ENCODE results near the gene ERGIC1.
"Not testable (repeated sequence)": the region's sequence is repeated elsewhere in the genome, so short reads cannot be mapped to it uniquely, and the experiment has no call there.

Gene ERGIC1

GRCh38 chr5:172848419-172848818 lies 14.4 kb downstream of the ERGIC1 start:
- H3K4me3 ChIP-seq (ENCODE audit: low read depth, low read length) = no peak overlapping the region
- no peak overlapping the region for H3K9ac ChIP-seq
- no peak overlapping the region for H3K4me2 ChIP-seq (ENCODE audit: low read length)
- no peak overlapping the region for H2AFZ ChIP-seq
- H3K36me3 ChIP-seq (ENCODE audit: control insufficient read depth, insufficient read depth, low read length) = no peaks in the 10 kb centered on the region
- no peak for TF ChIP-seq CTCF (IDR thresholded peaks at IDR 0.05)
- peaks cover 47% of the 10 kb centered on the region for H3K79me2 ChIP-seq
- no peak overlapping the region for H3K27ac ChIP-seq
- no peaks in the 10 kb centered on the region for H3K27me3 ChIP-seq (ENCODE audit: control insufficient read depth, insufficient read depth, low read length)
- peaks cover 32% of the 10 kb centered on the region for H3K4me1 ChIP-seq
- no peaks in the 10 kb centered on the region for H3K9me3 ChIP-seq (ENCODE audit: control insufficient read depth, low read length)

- no peaks in the 10 kb centered on the region for H3K9me3 ChIP-seq (ENCODE audit: control insufficient read depth, low read length)
- H2AFZ ChIP-seq = no peak overlapping the region
- peak overlapping the region; percentile 21 for H3K27ac ChIP-seq
- no peaks in the 10 kb centered on the region for H3K36me3 ChIP-seq (ENCODE audit: control insufficient read depth, insufficient read depth, low read length)
- no peak for TF ChIP-seq CTCF (IDR thresholded peaks at IDR 0.05)
- no peak overlapping the region for H3K4me2 ChIP-seq (ENCODE audit: low read length)
- H3K4me1 ChIP-seq = peaks cover 35% of the 10 kb centered on the region
- H3K79me2 ChIP-seq = peaks cover 46% of the 10 kb centered on the region
- no peak overlapping the region for H3K4me3 ChIP-seq (ENCODE audit: low read depth, low read length)
- H3K9ac ChIP-seq = no peak overlapping the region
- H3K27me3 ChIP-seq (ENCODE audit: control insufficient read depth, insufficient read depth, low read length) = no peaks in the 10 kb centered on the region
Observed at GRCh38 chr5:172849606-172850453, 15.8 kb downstream of the ERGIC1 start.

- no peak overlapping the region for H3K9ac ChIP-seq
- no peak for TF ChIP-seq CTCF (IDR thresholded peaks at IDR 0.05)
- no peak overlapping the region for H3K27ac ChIP-seq
- peaks cover 46% of the 10 kb centered on the region for H3K79me2 ChIP-seq
- H3K27me3 ChIP-seq (ENCODE audit: control insufficient read depth, insufficient read depth, low read length) = no peaks in the 10 kb centered on the region
- H2AFZ ChIP-seq = no peak overlapping the region
- H3K36me3 ChIP-seq (ENCODE audit: control insufficient read depth, insufficient read depth, low read length) = no peaks in the 10 kb centered on the region
- no peak overlapping the region for H3K4me3 ChIP-seq (ENCODE audit: low read depth, low read length)
- H3K9me3 ChIP-seq (ENCODE audit: control insufficient read depth, low read length) = no peaks in the 10 kb centered on the region
- peaks cover 41% of the 10 kb centered on the region for H3K4me1 ChIP-seq
- H3K4me2 ChIP-seq (ENCODE audit: low read length) = no peak overlapping the region
Observed at GRCh38 chr5:172850454-172850797, 16.4 kb downstream of the ERGIC1 start.

- Histone ChIP-seq H3K79me2 (peaks cover 45% of the 10 kb centered on the region), H3K4me1 (peaks cover 38% of the 10 kb centered on the region)
- H3K27me3 ChIP-seq (ENCODE audit: control insufficient read depth, insufficient read depth, low read length); H3K9ac ChIP-seq; H3K4me3 ChIP-seq (ENCODE audit: low read depth, low read length); H3K9me3 ChIP-seq (ENCODE audit: control insufficient read depth, low read length); H3K4me2 ChIP-seq (ENCODE audit: low read length); H2AFZ ChIP-seq; H3K36me3 ChIP-seq (ENCODE audit: control insufficient read depth, insufficient read depth, low read length); H3K27ac ChIP-seq: not testable (repeated sequence)
Observed at GRCh38 chr5:172851254-172851653, 17.2 kb downstream of the ERGIC1 start.

GRCh38 chr5:172852490-172853354 lies 18.7 kb downstream of the ERGIC1 start:
- Histone ChIP-seq H3K27me3 (ENCODE audit: control insufficient read depth, insufficient read depth, low read length) (no peaks in the 10 kb centered on the region), H3K4me2 (ENCODE audit: low read length) (no peak overlapping the region), H3K9me3 (ENCODE audit: control insufficient read depth, low read length) (no peaks in the 10 kb centered on the region), H3K4me3 (ENCODE audit: low read depth, low read length) (no peak overlapping the region), H3K27ac (no peak overlapping the region), H3K9ac (no peak overlapping the region), H3K4me1 (peaks cover 35% of the 10 kb centered on the region), H3K36me3 (ENCODE audit: control insufficient read depth, insufficient read depth, low read length) (no peaks in the 10 kb centered on the region), H2AFZ (no peak overlapping the region), H3K79me2 (peaks cover 52% of the 10 kb centered on the region)
- TF ChIP-seq CTCF (IDR thresholded peaks at IDR 0.05) = no peak

Measured in parathyroid adenoma (tissue), 2 donors.